Skin epidermis (tissue), 12 donors: Measurements from ENCODE around the gene SPHK1.
A peak's percentile ranks its signal among the peaks of the same experiment; 100 is the strongest.

Experiments
- H3K27ac ChIP-seq, 21 experiments: fragments of 200-600 bp; sonication (generic) in 11 of 21; one replicate each; pipeline ENCODE4 v1.5.0; 2020; ENCODE audit warnings: mild to moderate bottlenecking in 3 of 21, inconsistent platforms in 2 of 21, moderate library complexity in 2 of 21
- H3K4me3 ChIP-seq, 7 experiments: fragments of 200-600 bp; sonication (generic) in 2 of 7; one replicate each; pipeline ENCODE4 v1.5.0; 2020; ENCODE audit warnings: inconsistent platforms in 2 of 7, mild to moderate bottlenecking in 2 of 7, moderate library complexity in 1 of 7

The SPHK1 gene

DNA sequence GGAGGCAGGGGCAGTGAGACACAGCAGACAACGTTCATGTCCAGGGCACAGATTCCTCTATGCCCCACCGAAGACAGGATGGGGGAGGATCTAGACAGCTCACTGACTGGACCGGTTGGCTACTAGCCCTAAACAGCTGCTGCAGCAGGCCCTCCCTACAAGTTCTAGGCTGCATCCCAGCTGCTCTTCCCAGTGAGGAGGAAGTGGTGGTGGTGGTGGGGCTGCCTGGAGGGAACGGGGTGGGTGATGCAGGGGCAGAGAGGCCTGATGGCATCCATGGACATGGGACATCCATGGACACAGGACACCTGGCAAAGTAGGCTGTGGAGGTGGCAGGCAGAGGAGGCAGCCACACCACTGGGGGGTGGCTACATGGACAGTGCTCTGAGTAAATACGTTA lies 18.3 kb downstream of the SPHK1 start:
- no peak overlapping the region for H3K4me3 ChIP-seq
- H3K27ac ChIP-seq = no peak overlapping the region

DNA sequence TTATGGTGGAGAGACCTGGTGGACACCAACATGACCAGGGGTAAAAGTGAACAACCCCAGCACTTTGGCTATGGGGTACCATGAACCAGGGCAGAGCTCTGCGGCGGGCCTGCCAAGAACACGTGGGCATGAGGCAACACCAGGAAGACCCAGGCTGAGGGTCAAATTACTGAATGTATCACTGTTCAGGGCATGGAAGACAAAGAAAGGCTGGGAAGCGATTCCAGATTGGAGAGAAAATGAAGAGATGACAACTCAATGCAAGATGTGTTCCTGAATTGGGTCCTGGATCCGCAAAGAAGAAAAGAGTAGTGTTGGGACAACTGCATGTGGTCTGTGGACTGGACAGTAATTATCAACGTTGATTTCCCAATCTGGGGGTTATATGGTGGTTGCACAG lies 19.8 kb downstream of the SPHK1 start:
- Histone ChIP-seq H3K27ac (no peak overlapping the region), H3K4me3 (no peak overlapping the region)

DNA sequence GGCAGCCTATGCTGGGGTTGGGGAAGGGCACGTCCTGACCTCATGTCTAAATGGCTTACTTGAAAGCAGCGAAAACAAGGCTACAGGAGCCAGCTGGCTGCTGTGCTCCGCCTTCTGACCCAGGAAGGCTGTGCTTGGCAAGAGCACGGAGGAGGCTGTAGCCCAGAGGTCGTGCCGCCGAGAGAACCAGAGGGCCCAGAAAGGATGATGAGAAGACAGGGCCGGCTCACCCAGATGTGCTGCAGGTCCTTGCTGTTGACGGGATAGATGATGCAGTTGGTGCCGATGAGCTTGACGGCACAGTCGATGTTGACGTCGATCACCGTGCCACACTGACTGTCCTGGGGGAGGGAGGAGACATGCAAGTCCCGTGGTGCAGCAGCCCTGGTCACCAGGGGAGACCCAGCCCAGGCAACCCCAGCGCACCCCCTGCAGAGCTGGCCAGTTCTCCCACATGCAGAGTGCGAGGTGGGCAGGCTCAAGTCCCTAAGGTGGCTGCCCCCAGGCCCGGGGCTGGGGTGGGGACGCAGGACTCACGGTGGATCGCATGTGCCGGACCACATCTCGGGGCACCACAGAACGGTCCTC lies 20.7 kb downstream of the SPHK1 start:
- Histone ChIP-seq H3K27ac (no peak overlapping the region), H3K4me3 (no peak overlapping the region)

DNA sequence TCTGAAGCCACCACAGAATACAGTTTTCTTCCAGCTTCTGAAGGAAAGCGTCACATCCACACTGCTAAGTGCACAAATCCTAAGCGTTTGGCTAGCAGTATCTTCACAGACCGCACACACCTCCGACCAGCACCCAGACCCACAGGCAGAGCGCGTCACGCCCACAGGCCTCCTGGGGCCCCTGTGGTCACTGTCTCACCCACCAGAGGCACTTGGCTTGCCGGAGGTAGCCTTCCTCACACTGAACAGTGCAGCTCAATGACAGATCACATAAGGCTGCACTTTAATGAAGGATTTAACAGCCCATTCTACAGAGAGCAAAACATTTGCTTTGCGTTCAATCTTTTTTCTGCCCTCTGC lies 21.2 kb downstream of the SPHK1 start:
- no peak overlapping the region for H3K4me3 ChIP-seq
- H3K27ac ChIP-seq = no peak overlapping the region

DNA sequence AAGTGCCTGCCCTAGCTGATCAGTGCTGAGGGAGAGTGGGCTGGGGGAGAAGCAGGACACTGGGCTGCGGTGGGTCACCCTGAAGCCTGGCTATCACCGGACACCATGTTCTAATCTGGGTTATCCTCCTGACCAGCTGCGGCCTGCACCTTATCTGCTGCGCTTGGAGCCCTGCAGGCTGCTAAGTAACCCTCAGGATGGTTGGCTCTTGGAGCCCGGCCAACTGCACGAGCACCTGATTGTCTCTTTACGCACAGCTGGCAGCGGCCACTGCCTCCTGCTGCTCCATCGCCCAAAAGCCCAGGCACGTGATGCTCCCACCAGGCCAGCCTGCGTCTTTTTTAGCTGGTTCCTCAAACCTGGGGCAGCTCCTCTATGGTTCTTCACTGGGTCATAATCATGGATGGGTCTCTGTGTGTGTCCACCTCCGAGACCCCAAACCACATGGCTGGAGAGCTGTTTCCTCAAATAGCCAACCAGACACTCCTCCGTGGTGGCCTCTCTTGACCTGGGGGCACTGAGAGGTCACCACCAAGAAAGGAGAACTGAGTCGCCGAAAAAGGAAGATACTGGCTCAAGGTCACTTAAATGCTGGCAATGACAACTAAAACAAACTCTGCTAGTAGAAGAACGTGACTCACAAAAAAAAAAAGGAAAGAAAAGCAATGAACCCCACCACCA lies 21.7 kb downstream of the SPHK1 start:
- no peak overlapping the region for H3K27ac ChIP-seq
- no peak overlapping the region for H3K4me3 ChIP-seq

DNA sequence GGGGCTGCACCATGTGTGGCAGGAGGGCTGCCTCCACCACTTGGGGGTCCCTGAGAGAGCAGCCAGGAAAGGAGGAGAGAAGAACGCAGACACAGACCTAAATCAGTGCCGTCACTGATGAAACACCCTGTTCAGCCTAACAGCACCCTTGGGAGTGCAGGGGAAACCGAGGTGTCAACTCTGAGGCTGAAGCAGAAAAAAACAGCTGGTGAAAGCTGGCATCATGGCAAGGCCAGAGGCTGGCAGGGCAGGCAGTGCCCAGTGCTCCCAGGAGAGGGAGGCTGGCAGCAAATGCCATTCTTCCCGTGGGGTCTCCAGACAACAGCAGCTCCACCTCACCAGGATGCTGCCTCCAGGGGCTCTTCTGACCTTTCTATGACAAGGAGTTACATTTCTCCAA lies 23.1 kb downstream of the SPHK1 start:
- Histone ChIP-seq H3K27ac (no peak overlapping the region), H3K4me3 (no peak overlapping the region)

DNA sequence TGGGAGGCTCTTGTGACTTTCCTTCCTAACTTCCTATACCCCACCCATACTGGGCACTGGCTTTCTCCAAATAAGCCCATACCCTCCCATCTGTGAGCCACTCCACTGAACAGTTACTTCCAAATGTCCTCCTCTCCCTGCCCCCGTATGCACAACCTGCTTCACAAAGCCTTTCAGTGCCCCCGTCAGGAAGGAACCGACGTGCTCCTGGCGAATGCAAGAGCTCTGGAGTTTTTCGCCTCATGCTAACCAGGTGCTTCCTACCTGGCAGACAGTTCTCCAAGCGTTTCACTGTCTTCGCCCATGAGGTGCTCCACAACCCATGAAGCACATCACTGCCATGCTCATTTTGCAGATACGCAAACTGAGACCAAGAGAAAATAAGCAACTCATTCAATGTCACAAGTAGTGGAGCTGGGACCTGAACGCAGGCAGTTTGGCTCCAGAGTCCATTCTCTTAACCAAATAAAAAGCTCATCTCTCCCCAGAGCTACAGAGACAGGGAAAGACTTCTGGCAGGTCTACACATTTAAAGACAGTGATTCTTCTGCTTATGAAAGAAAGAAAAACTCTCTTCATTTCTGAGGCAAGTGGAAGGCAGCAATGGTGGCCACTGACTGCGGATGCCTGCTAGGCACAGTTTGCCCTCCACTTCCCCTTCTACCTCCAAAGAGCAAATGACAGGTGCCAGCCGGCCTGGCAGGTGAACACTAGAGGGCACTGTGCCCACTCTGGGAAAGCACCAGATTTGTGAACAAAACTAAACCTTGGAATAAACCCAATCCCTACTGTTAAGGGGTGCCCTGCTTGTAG lies 23.8 kb downstream of the SPHK1 start:
- H3K27ac ChIP-seq = no peak overlapping the region

DNA sequence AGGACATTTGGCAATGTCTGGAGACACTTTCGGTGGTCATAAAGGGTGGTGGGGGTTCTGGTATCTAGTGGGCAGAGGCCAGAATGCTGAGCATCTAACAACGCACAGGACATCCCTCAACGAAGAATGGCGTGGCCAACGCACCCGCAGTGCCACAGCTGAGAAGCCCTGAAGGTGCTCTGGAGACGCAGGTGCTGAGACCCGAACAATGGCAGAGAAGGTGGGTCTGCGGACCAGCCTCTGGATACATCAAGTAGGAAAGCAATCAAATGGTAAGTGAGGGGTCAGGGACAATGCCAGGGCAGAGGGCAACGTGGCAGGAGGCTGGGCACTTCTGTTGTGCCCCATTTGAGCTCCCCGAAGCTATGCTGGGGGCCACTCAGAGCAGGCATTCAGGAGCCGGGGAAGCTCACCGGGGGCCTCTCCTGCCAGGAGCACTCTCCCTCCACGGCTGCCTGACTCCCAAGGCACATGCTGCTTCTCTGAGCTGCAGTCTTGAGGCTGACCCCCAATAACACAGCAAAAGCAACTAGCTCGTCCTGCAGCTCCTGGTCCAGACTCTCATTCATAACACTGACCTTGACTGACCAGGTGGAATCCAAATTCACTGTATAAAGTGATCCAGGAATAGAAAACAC lies 26.0 kb downstream of the SPHK1 start:
- no peak overlapping the region for H3K27ac ChIP-seq
- H3K4me3 ChIP-seq = no peak overlapping the region

More for the DNA sequence above, 23.8 kb downstream of the SPHK1 start:
- H3K4me3 ChIP-seq = no peak overlapping the region

DNA sequence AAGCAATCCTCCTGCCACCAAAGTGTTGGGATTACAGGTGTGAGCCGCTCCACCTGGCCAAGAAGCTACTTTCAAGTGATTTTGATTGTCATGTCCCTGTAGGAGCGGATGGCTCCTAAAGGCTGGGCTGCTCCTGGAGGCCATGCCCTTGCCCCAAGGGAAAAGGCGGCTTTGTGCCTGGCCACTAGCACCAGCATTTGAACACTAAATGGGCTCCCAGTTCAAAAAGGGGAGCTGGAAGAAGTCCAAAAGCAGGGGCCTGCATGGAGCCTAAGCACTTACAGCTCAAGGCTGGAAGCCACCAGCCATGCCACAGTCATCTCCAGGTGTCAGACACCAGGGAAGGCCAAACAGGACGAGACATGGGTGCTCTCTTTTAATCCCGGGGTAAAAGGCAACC lies 26.8 kb downstream of the SPHK1 start:
- H3K4me3 ChIP-seq = no peak overlapping the region
- H3K27ac ChIP-seq = no peak overlapping the region

DNA sequence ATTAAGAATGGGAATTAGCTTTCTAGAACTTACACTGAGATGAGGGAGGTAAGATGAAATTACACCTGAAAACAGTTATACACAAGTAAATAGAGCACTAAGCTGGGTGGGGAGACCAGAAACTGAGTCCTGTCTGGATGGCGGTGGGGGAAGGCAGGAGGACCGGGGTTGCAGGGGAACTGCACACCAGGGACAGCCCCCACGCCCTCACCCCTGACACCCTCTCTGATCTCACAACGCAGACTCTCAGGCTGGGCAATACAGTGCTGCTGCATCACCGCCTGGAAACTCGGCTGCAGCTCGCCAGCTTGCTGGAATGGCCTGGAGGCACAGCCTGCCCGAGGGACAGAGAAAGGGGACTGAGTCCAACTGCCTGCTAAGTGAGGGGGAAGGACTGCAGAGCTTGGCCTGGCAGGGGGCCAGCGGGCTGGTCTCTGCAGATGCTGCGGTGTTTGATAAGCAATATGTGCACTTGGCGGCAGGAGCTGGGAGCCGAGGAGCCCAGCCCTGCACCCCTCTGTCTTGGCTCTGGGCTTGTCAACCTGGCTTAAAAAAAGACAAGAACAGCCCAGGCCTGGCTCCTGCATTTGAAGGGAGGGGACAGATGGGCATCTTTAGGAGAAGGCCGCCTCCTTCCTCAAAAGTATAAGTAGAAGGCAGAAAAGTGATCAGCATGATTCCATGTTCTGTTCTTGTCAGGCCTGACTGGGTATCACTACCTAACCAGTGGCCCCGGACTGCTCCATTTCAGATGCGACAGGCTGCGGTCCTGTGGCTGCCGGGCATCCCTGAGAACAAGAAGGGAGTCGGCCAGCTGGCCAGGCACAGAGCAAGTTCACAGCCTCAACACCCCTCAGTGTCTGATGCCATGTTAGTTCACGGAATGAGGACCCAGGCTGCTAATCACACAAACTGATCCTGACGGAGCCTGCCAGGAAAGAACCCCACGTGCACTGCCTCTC lies 30.2 kb downstream of the SPHK1 start:
- Histone ChIP-seq H3K4me3 (no peak overlapping the region), H3K27ac (peak overlapping the region in 1 of 21 experiments; percentile 19)

DNA sequence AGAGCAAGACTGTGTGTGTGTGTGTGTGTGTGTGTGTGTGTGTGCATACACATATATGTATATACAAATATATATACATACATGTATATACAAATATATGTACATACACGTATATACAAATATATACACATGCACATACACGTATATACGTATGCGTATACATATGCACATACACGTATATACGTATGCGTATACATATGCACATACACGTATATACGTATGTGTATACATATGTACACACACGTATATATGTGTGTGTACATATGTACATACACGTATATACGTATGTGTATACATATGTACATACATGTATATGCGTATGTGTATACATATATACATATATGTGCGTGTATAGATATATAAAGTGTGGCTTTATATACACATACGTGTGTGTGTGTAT lies 31.4 kb downstream of the SPHK1 start:
- Histone ChIP-seq H3K4me3 (no peak overlapping the region), H3K27ac (no peak overlapping the region)

DNA sequence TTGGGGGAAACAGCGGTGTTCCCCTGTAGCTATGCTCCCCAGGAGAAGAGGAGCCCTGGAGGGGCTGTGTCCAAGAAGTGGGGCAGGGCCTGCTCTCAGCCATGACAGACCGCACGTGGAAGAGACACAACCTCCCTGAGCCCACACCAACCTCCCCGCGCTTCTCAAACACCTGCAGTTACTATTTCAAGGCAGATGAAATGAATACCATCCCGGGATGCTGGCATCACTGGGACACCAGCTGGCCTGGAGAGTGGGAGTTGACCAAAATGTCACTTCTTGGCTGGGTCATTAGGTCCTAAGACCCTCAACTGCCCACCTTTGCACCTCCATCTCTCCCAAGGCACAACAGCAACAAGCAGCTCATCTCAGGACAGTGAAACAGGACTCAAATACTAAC lies 32.0 kb downstream of the SPHK1 start:
- no peak overlapping the region for H3K4me3 ChIP-seq
- no peak overlapping the region for H3K27ac ChIP-seq

DNA sequence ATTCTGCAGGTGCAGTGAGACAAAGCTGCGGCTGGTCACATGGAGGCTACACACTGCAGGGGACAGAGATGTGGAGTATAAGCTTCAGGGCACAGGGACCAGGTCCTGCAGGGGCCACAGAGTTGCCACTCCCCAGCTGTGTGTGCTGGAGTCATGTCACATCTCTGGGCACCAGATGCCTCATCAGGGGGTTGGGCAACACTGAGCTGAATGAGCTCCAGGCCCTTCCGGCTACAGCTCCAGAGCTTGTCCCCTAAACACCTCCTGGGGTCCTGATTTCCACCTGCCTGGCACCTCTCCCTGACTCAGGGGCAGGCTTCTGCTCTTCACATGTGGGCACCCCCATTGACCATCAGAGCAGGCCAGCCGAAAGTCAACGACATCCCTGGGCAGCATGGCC lies 32.5 kb downstream of the SPHK1 start:
- no peak overlapping the region for H3K27ac ChIP-seq
- H3K4me3 ChIP-seq = no peak overlapping the region

DNA sequence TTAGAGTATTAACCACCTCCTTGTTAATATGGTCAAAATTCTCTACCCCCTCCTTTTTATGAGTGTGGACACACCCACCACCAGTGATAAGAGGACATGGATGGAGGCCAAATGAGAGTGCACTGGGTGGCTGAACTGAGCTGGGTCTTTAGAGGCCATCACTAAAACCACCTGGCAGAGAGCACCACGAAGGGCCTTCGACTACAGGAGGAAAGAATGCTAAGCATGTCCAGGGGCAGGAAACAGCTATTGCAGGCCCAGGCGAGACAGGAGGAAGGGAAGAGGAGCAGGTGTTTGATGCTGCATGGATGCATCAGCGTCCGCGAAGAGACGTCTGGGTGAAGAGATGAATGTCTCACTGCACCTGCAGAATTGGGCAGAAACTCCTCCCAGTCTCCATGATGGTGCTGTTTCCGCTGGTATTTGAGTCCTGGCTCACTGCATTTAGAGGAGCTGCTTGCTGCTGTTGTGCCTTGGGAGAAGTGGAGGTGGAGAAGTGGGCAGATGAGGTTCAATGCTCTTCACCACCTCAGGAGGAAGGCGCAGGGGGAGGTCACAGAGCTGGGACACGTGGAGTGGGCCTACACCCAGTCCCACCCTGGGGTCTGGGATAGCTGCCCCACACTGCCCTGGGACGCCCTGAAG lies 33.2 kb downstream of the SPHK1 start:
- no peak overlapping the region for H3K27ac ChIP-seq
- no peak overlapping the region for H3K4me3 ChIP-seq

DNA sequence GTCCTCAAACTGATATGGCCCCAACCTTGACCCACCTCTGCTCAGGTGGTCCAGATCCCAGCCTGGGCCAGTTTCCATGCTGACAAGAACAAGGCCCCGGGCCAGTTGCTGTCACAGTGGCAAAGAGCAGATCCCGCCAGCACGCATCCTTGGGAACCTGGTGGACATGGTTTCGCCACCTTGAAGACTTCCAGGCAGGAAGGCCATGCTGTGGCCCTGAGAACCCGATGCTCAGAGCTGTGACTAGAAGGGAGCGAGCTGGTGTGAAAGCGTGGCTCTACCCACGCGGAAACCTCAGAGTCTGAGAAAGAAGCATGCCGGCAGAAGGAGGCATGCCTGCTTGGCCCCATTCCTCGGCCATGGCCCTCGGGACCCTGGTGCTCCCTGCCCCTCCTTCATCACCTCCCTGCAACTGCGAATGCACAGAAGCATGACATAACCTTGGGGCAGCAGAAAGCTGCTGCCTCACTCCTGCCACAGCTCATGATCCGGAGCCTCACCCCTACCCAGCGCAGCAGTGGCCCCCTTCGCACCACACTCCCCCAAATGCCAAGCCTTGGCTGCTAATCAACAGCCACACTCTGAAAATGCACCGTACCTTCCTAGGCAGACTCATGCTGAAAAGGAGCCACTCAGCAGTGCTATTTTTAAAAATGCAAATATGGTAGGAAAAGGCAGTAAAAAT lies 35.3 kb downstream of the SPHK1 start:
- Histone ChIP-seq H3K27ac (no peak overlapping the region), H3K4me3 (no peak overlapping the region)

DNA sequence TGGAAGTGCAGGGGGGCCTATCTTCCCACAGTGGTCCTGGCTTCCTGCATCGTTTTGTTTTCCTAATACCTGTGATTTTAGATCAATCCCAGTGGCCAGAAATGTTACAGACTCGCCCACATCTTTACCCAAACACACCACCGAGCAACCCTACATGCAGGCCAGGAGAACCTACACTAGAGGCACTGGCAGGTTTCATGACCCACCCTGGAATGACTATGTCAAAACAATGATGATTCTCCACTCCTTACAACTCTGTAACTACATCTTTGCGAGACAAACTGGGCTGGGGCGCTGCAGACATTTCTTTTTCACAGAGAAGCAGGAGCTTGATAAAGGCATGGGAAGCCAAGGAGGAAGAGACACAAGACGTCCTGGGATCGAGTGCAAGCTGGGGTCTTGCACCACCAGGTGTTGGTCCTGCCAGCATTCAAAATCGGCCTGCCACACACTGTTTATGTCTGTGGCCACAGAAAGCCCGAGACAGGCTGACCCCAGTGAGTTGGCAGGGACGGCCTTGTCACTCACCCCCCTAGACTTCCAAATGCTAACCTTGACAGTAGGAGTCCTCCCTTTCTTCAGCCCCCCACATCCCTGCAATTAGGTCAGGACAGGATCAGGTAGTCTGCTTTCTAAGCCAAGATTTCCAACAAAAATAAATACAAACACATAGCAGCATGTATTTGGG lies 36.1 kb downstream of the SPHK1 start:
- no peak overlapping the region for H3K27ac ChIP-seq
- H3K4me3 ChIP-seq = no peak overlapping the region

DNA sequence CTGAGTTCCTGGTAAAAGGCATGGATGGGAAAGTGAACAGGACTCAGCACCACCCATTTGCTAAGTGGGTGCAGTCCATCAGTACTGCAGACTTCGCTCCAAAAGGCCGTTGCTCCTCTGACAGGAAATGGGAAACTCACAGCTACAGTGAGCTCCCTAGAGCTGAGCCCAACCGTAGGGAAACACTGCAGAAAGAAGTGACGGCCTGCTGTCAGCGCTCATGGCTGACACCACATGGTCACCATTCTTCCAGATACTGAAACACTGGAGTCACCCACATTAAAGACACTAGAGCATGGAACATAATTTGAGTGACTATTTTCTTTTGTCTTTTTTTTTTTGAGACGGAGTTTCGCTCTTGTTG lies 36.6 kb downstream of the SPHK1 start:
- H3K27ac ChIP-seq = no peak overlapping the region

DNA sequence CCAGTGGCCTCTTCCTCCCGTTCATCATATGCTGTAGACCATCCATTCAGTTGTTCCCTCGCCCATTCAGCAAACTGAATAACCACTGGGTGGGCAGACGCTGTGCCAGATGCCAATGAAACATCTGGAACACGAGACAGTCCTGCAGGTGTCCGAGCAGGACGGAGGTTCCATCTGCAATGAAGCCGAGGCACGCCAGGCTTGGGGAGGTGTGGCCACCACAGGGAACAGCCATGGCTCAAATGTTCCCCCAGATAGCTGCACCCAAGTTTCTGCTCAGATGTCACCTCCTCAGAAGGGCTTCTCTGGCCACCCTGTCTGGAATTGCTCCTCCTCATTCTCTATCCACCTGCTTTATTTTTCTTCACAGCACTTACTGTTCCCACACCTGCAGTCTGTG lies 38.0 kb downstream of the SPHK1 start:
- H3K27ac ChIP-seq = no peak overlapping the region

More for the DNA sequence above, 36.6 kb downstream of the SPHK1 start:
- no peak overlapping the region for H3K4me3 ChIP-seq

More for the DNA sequence above, 38.0 kb downstream of the SPHK1 start:
- no peak overlapping the region for H3K4me3 ChIP-seq
